Mucosa of rectum (tissue), 2 donors: ENCODE data around the gene TMC5.
A peak's percentile ranks its signal among the peaks of the same experiment; 100 is the strongest.
"Not testable (repeated sequence)": the region's sequence is repeated elsewhere in the genome, so short reads cannot be mapped to it uniquely, and the experiment has no call there.

Experiments used
- H3K27ac ChIP-seq, 2 donors: one replicate each; pipeline ENCODE4 v1.7.0; 2013; ENCODE audit warnings: inconsistent platforms in 2 of 2, low read depth in 2 of 2, low read length in 2 of 2
- H3K27me3 ChIP-seq, 2 donors: one replicate each; pipeline ENCODE4 v1.7.0; 2013; ENCODE audit warnings: low read length in 2 of 2; ENCODE audit not compliant: control insufficient read depth in 2 of 2, insufficient read depth in 2 of 2
- H3K36me3 ChIP-seq, 2 donors: one replicate each; pipeline ENCODE4 v1.7.0; 2013; ENCODE audit warnings: low read length in 2 of 2; ENCODE audit not compliant: control insufficient read depth in 2 of 2, insufficient read depth in 2 of 2
- H3K4me1 ChIP-seq, 2 donors: one replicate each; pipeline ENCODE4 v1.7.0; 2013; ENCODE audit warnings: low read length in 2 of 2, mild to moderate bottlenecking in 1 of 2; ENCODE audit not compliant: control insufficient read depth in 2 of 2, insufficient read depth in 2 of 2
- H3K4me3 ChIP-seq, 2 donors: one replicate each; pipeline ENCODE4 v1.7.0; 2013; ENCODE audit warnings: low read length in 2 of 2
- H3K9ac ChIP-seq, 2 donors: one replicate each; pipeline ENCODE4 v1.7.0; 2013; ENCODE audit warnings: low read length in 2 of 2, low read depth in 1 of 2, mild to moderate bottlenecking in 1 of 2
- H3K9me3 ChIP-seq, 2 donors: one replicate each; pipeline ENCODE4 v1.7.0; 2013; ENCODE audit warnings: low read length in 2 of 2; ENCODE audit not compliant: control insufficient read depth in 2 of 2
- donor health status: healthy.
- donor health status: Normal muscosa, but diverticular disease.

TMC5 gene

GRCh38 chr16:19524616-19525384, 107.1 kb downstream of the TMC5 start:
- Histone ChIP-seq H3K4me3 (peak overlapping the region; percentile 89 to 93), H3K4me1 (peaks cover 14 to 20% of the 10 kb centered on the region in 2 donors), H3K27ac (peak overlapping the region in 1 of 2 donors; percentile 6), H3K27me3 (no peaks in the 10 kb centered on the region), H3K9ac (peak overlapping the region; percentile 66 to 71), H3K36me3 (peaks cover 7 to 8% of the 10 kb centered on the region in 2 donors), H3K9me3 (no peaks in the 10 kb centered on the region)

- Histone ChIP-seq H3K27me3 (no peaks in the 10 kb centered on the region), H3K36me3 (peaks cover 7 to 8% of the 10 kb centered on the region in 2 donors), H3K9me3 (no peaks in the 10 kb centered on the region), H3K4me1 (peaks cover 9 to 16% of the 10 kb centered on the region in 2 donors), H3K27ac (no peak overlapping the region), H3K4me3 (peak overlapping the region; percentile 89 to 93), H3K9ac (peak overlapping the region in 1 of 2 donors; percentile 26)
Measured at GRCh38 chr16:19525385-19525723, 107.7 kb downstream of the TMC5 start.

GRCh38 chr16:19527161-19527560, 109.5 kb downstream of the TMC5 start:
- peaks cover 7 to 12% of the 10 kb centered on the region in 2 donors for H3K36me3 ChIP-seq
- H3K27me3 ChIP-seq, result no peaks in the 10 kb centered on the region
- H3K9me3 ChIP-seq, result no peaks in the 10 kb centered on the region
- no peak overlapping the region for H3K27ac ChIP-seq
- no peak overlapping the region for H3K4me3 ChIP-seq
- H3K4me1 ChIP-seq, result peaks cover 6 to 9% of the 10 kb centered on the region in 2 donors
- H3K9ac ChIP-seq, result no peak overlapping the region

GRCh38 chr16:19528666-19529065, 111.0 kb downstream of the TMC5 start:
- Histone ChIP-seq H3K27ac (no peak overlapping the region), H3K4me1 (peaks cover 2 to 3% of the 10 kb centered on the region in 2 donors), H3K36me3 (peaks cover 12 to 19% of the 10 kb centered on the region in 2 donors), H3K9ac (no peak overlapping the region), H3K4me3 (no peak overlapping the region), H3K9me3 (no peaks in the 10 kb centered on the region), H3K27me3 (no peaks in the 10 kb centered on the region)

GRCh38 chr16:19532601-19533000, 114.9 kb downstream of the TMC5 start:
- Histone ChIP-seq H3K27me3 (no peaks in the 10 kb centered on the region), H3K4me3 (no peak overlapping the region), H3K36me3 (peaks cover 16 to 33% of the 10 kb centered on the region in 2 donors), H3K9me3 (no peaks in the 10 kb centered on the region), H3K9ac (no peak overlapping the region), H3K27ac (no peak overlapping the region), H3K4me1 (no peaks in the 10 kb centered on the region)

GRCh38 chr16:19540241-19540970, 122.7 kb downstream of the TMC5 start:
- no peaks in the 10 kb centered on the region for H3K27me3 ChIP-seq
- no peak overlapping the region for H3K4me3 ChIP-seq
- H3K9ac ChIP-seq, result no peak overlapping the region
- H3K36me3 ChIP-seq, result peaks cover 4 to 41% of the 10 kb centered on the region in 2 donors
- no peak overlapping the region for H3K27ac ChIP-seq
- H3K9me3 ChIP-seq, result no peaks in the 10 kb centered on the region
- H3K4me1 ChIP-seq, result peaks cover 0 to 2% of the 10 kb centered on the region in 2 donors

- Histone ChIP-seq H3K27ac (no peak overlapping the region), H3K9ac (no peak overlapping the region), H3K4me3 (no peak overlapping the region), H3K9me3 (no peaks in the 10 kb centered on the region), H3K27me3 (no peaks in the 10 kb centered on the region), H3K36me3 (peaks cover 0 to 29% of the 10 kb centered on the region in 2 donors), H3K4me1 (peaks cover 0 to 2% of the 10 kb centered on the region in 2 donors)
Measured at GRCh38 chr16:19542138-19542821, 124.6 kb downstream of the TMC5 start.

- not testable (repeated sequence) for H3K4me1 ChIP-seq, H3K27ac ChIP-seq, H3K27me3 ChIP-seq, H3K9me3 ChIP-seq, H3K4me3 ChIP-seq, H3K9ac ChIP-seq
- peaks cover 3 to 33% of the 10 kb centered on the region in 2 donors for H3K36me3 ChIP-seq
Measured at GRCh38 chr16:19543278-19543996, 125.8 kb downstream of the TMC5 start.

- Histone ChIP-seq H3K27ac (no peak overlapping the region), H3K4me1 (no peaks in the 10 kb centered on the region), H3K9me3 (no peaks in the 10 kb centered on the region), H3K36me3 (peaks cover 5 to 30% of the 10 kb centered on the region in 2 donors), H3K4me3 (no peak overlapping the region), H3K27me3 (no peaks in the 10 kb centered on the region), H3K9ac (no peak overlapping the region)
Measured at GRCh38 chr16:19548144-19548543, 130.5 kb downstream of the TMC5 start.
